Cardiac muscle cell (in vitro differentiated cells and primary cell): ENCODE data around the gene GRK3. TPM values are rescaled to one million over a fixed set of nuclear protein-coding genes. Genes with fewer than 3 reads are reported as not detected.

Source experiments
- DNase-seq, 2 donors: peaks; one replicate each; pipeline versions ENCODE4 v3.0.0 to v3.0.0-alpha.2; 2010 to 2017; ENCODE audit warnings: low read depth in 1 of 2, low spot score in 1 of 2
- H3K27ac ChIP-seq: fragments of 200-600 bp; sonication (generic); 2 replicates; pipeline ENCODE4 v1.5.1; 2016
- H3K27me3 ChIP-seq: fragments of 200-600 bp; sonication (generic); 2 replicates; pipeline ENCODE4 v1.6.0; 2016; ENCODE audit warnings: control low read depth
- H3K36me3 ChIP-seq: fragments of 200-600 bp; sonication (generic); 2 replicates; pipeline ENCODE4 v1.5.1; 2016; ENCODE audit warnings: control low read depth
- H3K4me1 ChIP-seq: fragments of 200-600 bp; sonication (generic); 2 replicates; pipeline ENCODE4 v1.8.1; 2017; ENCODE audit warnings: low read depth, mild to moderate bottlenecking, mixed run types
- H3K4me3 ChIP-seq: fragments of 200-600 bp; sonication (generic); 2 replicates; pipeline ENCODE4 v1.5.1; 2016; ENCODE audit warnings: mild to moderate bottlenecking
- H3K9me3 ChIP-seq: fragments of 200-600 bp; sonication (generic); 2 replicates; pipeline ENCODE4 v1.5.1; 2017; ENCODE audit warnings: low read depth, mild to moderate bottlenecking, control low read depth
- CTCF ChIP-seq: IDR thresholded peaks from 2 replicates; pipeline ENCODE4 v1.5.1; 2012; ENCODE audit warnings: low read depth, mild to moderate bottlenecking, low read length
- polyA plus RNA-seq: library from polyadenylated mRNA; unstranded; fragments of >200 nt; fragmentation: Nextera tagmentation; extraction: Ambion mirVana; gene quantifications from 2 replicates; pipeline ENCODE4 v1.2.1, GENCODE V29; 2016
- total RNA-seq: library from RNA; depleted of rRNA; stranded (reverse); fragments of >200 nt; gene quantifications from 2 replicates; pipeline ENCODE4 v1.2.3, GENCODE V29; 2016

Gene GRK3
- total and polyA plus RNA-seq, 2 experiments from 2014 or later = 5.7 to 10.5 TPM

GRCh38 chr22:25666308-25666707 lies 101.8 kb downstream of the GRK3 start:
- Histone ChIP-seq H3K27ac (no peak overlapping the region), H3K27me3 (no peaks in the 10 kb centered on the region)

GRCh38 chr22:25668437-25668836 lies 104.0 kb downstream of the GRK3 start:
- TF ChIP-seq CTCF = no peak
- Histone ChIP-seq H3K9me3 (no peaks in the 10 kb centered on the region), H3K4me3 (no peak overlapping the region), H3K36me3 (no peaks in the 10 kb centered on the region), H3K27me3 (no peaks in the 10 kb centered on the region), H3K27ac (no peak overlapping the region), H3K4me1 (peaks cover 21% of the 10 kb centered on the region)
- DNase-seq = peak in 1 of 2 donors; percentile 92

More at GRCh38 chr22:25666308-25666707, 101.8 kb downstream of the GRK3 start:
- no peak for TF ChIP-seq CTCF
- H3K4me3 ChIP-seq = no peak overlapping the region
- H3K36me3 ChIP-seq = no peaks in the 10 kb centered on the region
- DNase-seq = peak in 1 of 2 donors; percentile 85
- H3K9me3 ChIP-seq = no peaks in the 10 kb centered on the region
- H3K4me1 ChIP-seq = peaks cover 22% of the 10 kb centered on the region

GRCh38 chr22:25669253-25670069 lies 105.0 kb downstream of the GRK3 start:
- no peaks in the 10 kb centered on the region for H3K27me3 ChIP-seq
- H3K9me3 ChIP-seq = no peaks in the 10 kb centered on the region
- no peak for DNase-seq
- H3K27ac ChIP-seq = peak overlapping the region; percentile 21
- TF ChIP-seq CTCF = no peak
- H3K36me3 ChIP-seq = no peaks in the 10 kb centered on the region
- H3K4me1 ChIP-seq = peaks cover 20% of the 10 kb centered on the region
- H3K4me3 ChIP-seq = no peak overlapping the region

GRCh38 chr22:25670070-25670461 lies 105.6 kb downstream of the GRK3 start:
- H3K27me3 ChIP-seq = no peaks in the 10 kb centered on the region
- no peaks in the 10 kb centered on the region for H3K36me3 ChIP-seq
- no peaks in the 10 kb centered on the region for H3K9me3 ChIP-seq
- H3K27ac ChIP-seq = no peak overlapping the region
- H3K4me1 ChIP-seq = peaks cover 20% of the 10 kb centered on the region
- no peak overlapping the region for H3K4me3 ChIP-seq
- no peak for DNase-seq
- no peak for TF ChIP-seq CTCF

- Histone ChIP-seq H3K27ac (no peak overlapping the region), H3K4me3 (no peak overlapping the region), H3K27me3 (no peaks in the 10 kb centered on the region), H3K4me1 (peaks cover 9% of the 10 kb centered on the region), H3K9me3 (no peaks in the 10 kb centered on the region), H3K36me3 (no peaks in the 10 kb centered on the region)
- DNase-seq = peak in 1 of 2 donors; percentile 15
- no peak for TF ChIP-seq CTCF
These were observed 108.0 kb downstream of the GRK3 start for GRCh38 chr22:25672289-25673084.
